Hepatocyte (in vitro differentiated cells): ENCODE data around the gene METRN.

Source experiments
- CTCF ChIP-seq: fragments of 200-600 bp; sonication (generic); IDR thresholded peaks from 2 replicates; pipeline ENCODE4 v1.5.1; 2016; ENCODE audit warnings: antibody characterized with exemption, mild to moderate bottlenecking; ENCODE audit not compliant: poor library complexity
- EZH2 ChIP-seq: fragments of 200-600 bp; sonication (generic); IDR thresholded peaks from 2 replicates; pipeline ENCODE4 v1.6.1; 2016; ENCODE audit warnings: antibody characterized with exemption, mild to moderate bottlenecking, borderline replicate concordance

DNA sequence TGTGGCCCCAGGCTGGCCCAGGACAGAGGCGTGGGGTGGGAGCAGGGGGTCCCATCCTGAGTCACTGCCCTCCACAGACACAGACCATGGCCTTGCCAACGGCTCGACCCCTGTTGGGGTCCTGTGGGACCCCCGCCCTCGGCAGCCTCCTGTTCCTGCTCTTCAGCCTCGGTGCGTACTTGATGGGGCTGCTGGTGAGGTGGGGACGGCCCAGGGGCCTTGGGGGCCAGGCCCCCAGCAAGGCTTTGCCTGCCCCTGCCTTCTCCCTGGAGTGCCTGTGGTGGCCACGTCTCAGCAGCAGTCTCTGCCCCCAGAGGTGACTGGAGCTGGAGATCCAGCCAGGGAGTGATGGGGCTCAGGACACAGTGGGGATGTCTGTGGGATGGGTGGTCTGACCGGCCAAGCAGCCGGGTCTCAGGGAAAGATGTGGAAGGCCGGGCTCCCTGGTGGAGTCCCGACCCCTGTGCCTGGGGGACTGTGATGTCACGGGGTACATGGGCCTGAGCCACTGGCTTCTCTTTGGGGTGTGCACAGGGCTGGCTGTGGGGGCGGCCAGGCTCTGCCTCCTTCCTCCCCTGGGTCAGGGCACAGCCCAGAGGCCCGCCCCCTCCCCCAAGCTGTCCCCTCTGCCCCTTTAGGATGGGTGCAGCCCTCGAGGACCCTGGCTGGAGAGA, 47.8 kb downstream of the METRN start:
- TF ChIP-seq CTCF (no peak), EZH2 (no peak)
